HepG2 (cell line): Measurements from ENCODE around the gene DAZAP1. TPM values are rescaled to one million over a fixed set of nuclear protein-coding genes. Genes with fewer than 3 reads are reported as not detected.
A peak's percentile ranks its signal among the peaks of the same experiment; 100 is the strongest.

ENCODE experiments used
- ADNP ChIP-seq: sonication (generic); formaldehyde crosslinking; IDR thresholded peaks from 2 replicates; pipeline ENCODE4 v1.4.0; 2020; ENCODE audit warnings: missing genetic modification reagents
- CENPX ChIP-seq: sonication (generic); formaldehyde crosslinking; IDR thresholded peaks from 2 replicates; pipeline ENCODE4 v1.9.0; 2021; ENCODE audit warnings: mild to moderate bottlenecking, missing genetic modification reagents, moderate library complexity
- HHEX ChIP-seq: IDR thresholded peaks from 2 replicates; pipeline ENCODE4 v1.6.1; 2016; ENCODE audit warnings: control low read depth
- HOXD1 ChIP-seq: sonication (generic); formaldehyde crosslinking; IDR thresholded peaks from 2 replicates; pipeline ENCODE4 v1.5.0; 2020; ENCODE audit warnings: missing genetic modification reagents
- PHF20 ChIP-seq: sonication (generic); formaldehyde crosslinking; IDR thresholded peaks from 2 replicates; pipeline ENCODE4 v1.5.0; 2020; ENCODE audit warnings: mild to moderate bottlenecking, missing genetic modification reagents
- SP140L ChIP-seq: sonication (generic); formaldehyde crosslinking; IDR thresholded peaks from 2 replicates; pipeline ENCODE4 v1.4.0; 2020; ENCODE audit warnings: missing genetic modification reagents, borderline replicate concordance
- TP53 ChIP-seq: sonication (generic); formaldehyde crosslinking; conservative IDR thresholded peaks from 2 replicates; pipeline ENCODE4 v1.4.0; 2020; ENCODE audit warnings: missing genetic modification reagents
- ZNF34 ChIP-seq: sonication (generic); formaldehyde crosslinking; IDR thresholded peaks from 2 replicates; pipeline ENCODE4 v1.4.0; 2020; ENCODE audit warnings: mild to moderate bottlenecking, missing genetic modification reagents, borderline replicate concordance
- ZNF501 ChIP-seq: sonication (generic); formaldehyde crosslinking; IDR thresholded peaks from 2 replicates; pipeline ENCODE4 v1.5.1; 2020; ENCODE audit warnings: mild to moderate bottlenecking, moderate library complexity, missing genetic modification reagents
- ZNF556 ChIP-seq: sonication (generic); formaldehyde crosslinking; IDR thresholded peaks from 2 replicates; pipeline ENCODE4 v1.4.0; 2020; ENCODE audit warnings: mild to moderate bottlenecking, missing genetic modification reagents, borderline replicate concordance
- ZNF883 ChIP-seq: sonication (generic); formaldehyde crosslinking; IDR thresholded peaks from 2 replicates; pipeline ENCODE4 v1.5.1; 2020; ENCODE audit warnings: mild to moderate bottlenecking, missing genetic modification reagents; ENCODE audit errors: not compliant biosample characterization
- polyA plus RNA-seq, 8 experiments: library from polyadenylated mRNA; depleted of rRNA in 3 of 8; stranded (reverse) in 7 of 8; unstranded in 1 of 8; fragments of >200 nt; fragmentation: Illumina TruSeq in 4 of 8; extraction: Trizol in 4 of 8; gene quantifications; 2 replicates each; pipeline versions ENCODE4 v1.2.1 to v1.2.3, GENCODE V29; 2011 to 2016; ENCODE audit warnings: low read depth in 4 of 8, missing spikeins in 1 of 8, mixed read lengths in 1 of 8; ENCODE audit not compliant: insufficient read depth in 1 of 8
- total RNA-seq, 5 experiments: library from RNA; depleted of rRNA; stranded (reverse); fragments of >200 nt; fragmentation: Illumina TruSeq; extraction: Trizol; gene quantifications; 2 replicates each; pipeline ENCODE4 v1.2.3, GENCODE V29; 2016; ENCODE audit warnings: low read depth in 1 of 5
- TF ChIP-seq, protein P1 (sequence below): sonication (generic); formaldehyde crosslinking; IDR thresholded peaks from 2 replicates; pipeline ENCODE4 v1.4.0; 2020; ENCODE audit warnings: missing genetic modification reagents
- TF ChIP-seq, protein P2 (sequence below): sonication (generic); formaldehyde crosslinking; IDR thresholded peaks from 2 replicates; pipeline ENCODE4 v1.4.0; 2020; ENCODE audit warnings: low read depth, mild to moderate bottlenecking, missing genetic modification reagents
- TF ChIP-seq, protein P3 (sequence below): sonication (generic); formaldehyde crosslinking; IDR thresholded peaks from 2 replicates; pipeline ENCODE4 v1.4.0; 2020; ENCODE audit warnings: missing genetic modification reagents, mild to moderate bottlenecking, borderline replicate concordance
- TF ChIP-seq, protein P4 (sequence below): sonication (generic); formaldehyde crosslinking; IDR thresholded peaks from 2 replicates; pipeline ENCODE4; 2020; ENCODE audit warnings: missing genetic modification reagents, mild to moderate bottlenecking, borderline replicate concordance

Gene DAZAP1
- total and polyA plus RNA-seq, 2 of the 13 experiments (the other 11 are each of a cell fraction or from before 2014, with no cell fraction given), result 63.3 to 79.2 TPM

DNA sequence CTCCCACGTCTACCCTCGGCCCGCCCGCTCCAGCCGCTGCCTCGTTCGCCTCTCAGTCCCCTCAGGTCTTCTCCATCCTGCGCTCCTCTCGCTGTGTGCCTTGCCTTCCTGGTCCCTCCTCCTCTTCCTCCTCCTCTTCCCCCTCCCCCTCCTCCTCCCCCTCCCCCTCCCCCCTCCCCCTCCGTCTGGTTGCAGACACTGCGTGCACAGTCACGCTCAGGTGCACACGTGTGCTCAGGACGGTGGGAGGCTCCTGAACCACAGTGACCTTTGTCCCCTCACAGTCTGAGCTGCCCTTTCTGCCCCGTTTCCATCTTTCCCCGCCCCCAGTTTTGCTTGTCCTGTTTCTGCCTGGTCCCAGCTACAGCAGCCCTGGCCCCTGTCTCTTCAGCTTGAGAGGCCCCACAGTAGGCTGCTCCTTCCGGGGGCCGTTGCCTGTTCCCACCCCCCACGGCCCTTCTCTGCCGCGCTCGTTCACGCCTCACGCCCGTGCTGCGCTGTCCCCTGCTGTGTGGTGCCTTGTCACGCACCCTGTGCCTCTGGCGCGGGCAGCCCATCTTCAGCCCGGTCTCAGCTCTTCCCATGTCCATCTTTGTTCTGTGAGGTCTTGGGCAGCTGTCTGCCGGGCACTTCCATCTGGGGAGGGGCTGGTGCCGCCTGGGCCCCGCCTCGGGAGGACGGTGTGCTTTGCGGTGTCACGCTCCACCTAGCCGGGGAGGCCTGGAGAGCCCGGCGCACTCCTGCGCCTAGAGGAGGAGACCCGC, 17.0 kb downstream of the DAZAP1 start (continued):
- TF ChIP-seq, protein P1, sequence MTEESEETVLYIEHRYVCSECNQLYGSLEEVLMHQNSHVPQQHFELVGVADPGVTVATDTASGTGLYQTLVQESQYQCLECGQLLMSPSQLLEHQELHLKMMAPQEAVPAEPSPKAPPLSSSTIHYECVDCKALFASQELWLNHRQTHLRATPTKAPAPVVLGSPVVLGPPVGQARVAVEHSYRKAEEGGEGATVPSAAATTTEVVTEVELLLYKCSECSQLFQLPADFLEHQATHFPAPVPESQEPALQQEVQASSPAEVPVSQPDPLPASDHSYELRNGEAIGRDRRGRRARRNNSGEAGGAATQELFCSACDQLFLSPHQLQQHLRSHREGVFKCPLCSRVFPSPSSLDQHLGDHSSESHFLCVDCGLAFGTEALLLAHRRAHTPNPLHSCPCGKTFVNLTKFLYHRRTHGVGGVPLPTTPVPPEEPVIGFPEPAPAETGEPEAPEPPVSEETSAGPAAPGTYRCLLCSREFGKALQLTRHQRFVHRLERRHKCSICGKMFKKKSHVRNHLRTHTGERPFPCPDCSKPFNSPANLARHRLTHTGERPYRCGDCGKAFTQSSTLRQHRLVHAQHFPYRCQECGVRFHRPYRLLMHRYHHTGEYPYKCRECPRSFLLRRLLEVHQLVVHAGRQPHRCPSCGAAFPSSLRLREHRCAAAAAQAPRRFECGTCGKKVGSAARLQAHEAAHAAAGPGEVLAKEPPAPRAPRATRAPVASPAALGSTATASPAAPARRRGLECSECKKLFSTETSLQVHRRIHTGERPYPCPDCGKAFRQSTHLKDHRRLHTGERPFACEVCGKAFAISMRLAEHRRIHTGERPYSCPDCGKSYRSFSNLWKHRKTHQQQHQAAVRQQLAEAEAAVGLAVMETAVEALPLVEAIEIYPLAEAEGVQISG, result peak; percentile 73
- TF ChIP-seq ZNF34 (CRISPR knock-in tag), result no peak
- TF ChIP-seq SP140L, result no peak
- TF ChIP-seq, protein P2, sequence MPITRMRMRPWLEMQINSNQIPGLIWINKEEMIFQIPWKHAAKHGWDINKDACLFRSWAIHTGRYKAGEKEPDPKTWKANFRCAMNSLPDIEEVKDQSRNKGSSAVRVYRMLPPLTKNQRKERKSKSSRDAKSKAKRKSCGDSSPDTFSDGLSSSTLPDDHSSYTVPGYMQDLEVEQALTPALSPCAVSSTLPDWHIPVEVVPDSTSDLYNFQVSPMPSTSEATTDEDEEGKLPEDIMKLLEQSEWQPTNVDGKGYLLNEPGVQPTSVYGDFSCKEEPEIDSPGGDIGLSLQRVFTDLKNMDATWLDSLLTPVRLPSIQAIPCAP (CRISPR knock-in tag), result no peak
- no peak for TF ChIP-seq CENPX (CRISPR knock-in tag)
- TF ChIP-seq ZNF556, result peak; percentile 75; the same call in 1 of the 2 replicates
- no peak for TF ChIP-seq HHEX
- TF ChIP-seq HOXD1, result no peak
- TF ChIP-seq, protein P3, sequence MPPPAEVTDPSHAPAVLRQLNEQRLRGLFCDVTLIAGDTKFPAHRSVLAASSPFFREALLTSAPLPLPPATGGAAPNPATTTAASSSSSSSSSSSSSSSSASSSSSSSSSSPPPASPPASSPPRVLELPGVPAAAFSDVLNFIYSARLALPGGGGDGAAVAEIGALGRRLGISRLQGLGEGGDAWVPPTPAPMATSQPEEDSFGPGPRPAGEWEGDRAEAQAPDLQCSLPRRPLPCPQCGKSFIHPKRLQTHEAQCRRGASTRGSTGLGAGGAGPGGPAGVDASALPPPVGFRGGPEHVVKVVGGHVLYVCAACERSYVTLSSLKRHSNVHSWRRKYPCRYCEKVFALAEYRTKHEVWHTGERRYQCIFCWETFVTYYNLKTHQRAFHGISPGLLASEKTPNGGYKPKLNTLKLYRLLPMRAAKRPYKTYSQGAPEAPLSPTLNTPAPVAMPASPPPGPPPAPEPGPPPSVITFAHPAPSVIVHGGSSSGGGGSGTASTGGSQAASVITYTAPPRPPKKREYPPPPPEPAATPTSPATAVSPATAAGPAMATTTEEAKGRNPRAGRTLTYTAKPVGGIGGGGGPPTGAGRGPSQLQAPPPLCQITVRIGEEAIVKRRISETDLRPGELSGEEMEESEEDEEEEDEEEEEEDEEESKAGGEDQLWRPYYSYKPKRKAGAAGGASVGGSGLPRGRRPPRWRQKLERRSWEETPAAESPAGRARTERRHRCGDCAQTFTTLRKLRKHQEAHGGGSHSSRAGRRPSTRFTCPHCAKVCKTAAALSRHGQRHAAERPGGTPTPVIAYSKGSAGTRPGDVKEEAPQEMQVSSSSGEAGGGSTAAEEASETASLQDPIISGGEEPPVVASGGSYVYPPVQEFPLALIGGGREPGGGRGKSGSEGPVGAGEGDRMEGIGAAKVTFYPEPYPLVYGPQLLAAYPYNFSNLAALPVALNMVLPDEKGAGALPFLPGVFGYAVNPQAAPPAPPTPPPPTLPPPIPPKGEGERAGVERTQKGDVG (CRISPR knock-in tag), result no peak; the same call in 1 of the 2 replicates
- peak; percentile 47; the same call in 1 of the 2 replicates for TF ChIP-seq PHF20 (CRISPR knock-in tag)
- TF ChIP-seq, protein P4, sequence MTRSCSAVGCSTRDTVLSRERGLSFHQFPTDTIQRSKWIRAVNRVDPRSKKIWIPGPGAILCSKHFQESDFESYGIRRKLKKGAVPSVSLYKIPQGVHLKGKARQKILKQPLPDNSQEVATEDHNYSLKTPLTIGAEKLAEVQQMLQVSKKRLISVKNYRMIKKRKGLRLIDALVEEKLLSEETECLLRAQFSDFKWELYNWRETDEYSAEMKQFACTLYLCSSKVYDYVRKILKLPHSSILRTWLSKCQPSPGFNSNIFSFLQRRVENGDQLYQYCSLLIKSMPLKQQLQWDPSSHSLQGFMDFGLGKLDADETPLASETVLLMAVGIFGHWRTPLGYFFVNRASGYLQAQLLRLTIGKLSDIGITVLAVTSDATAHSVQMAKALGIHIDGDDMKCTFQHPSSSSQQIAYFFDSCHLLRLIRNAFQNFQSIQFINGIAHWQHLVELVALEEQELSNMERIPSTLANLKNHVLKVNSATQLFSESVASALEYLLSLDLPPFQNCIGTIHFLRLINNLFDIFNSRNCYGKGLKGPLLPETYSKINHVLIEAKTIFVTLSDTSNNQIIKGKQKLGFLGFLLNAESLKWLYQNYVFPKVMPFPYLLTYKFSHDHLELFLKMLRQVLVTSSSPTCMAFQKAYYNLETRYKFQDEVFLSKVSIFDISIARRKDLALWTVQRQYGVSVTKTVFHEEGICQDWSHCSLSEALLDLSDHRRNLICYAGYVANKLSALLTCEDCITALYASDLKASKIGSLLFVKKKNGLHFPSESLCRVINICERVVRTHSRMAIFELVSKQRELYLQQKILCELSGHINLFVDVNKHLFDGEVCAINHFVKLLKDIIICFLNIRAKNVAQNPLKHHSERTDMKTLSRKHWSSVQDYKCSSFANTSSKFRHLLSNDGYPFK (CRISPR knock-in tag), result no peak
- TF ChIP-seq ADNP (CRISPR knock-in tag), result no peak
- no peak for TF ChIP-seq TP53 (CRISPR knock-in tag)
- no peak; the same call in 1 of the 2 replicates for TF ChIP-seq ZNF501 (CRISPR knock-in tag)
- TF ChIP-seq ZNF883 (CRISPR knock-in tag), result peak; percentile 62
